Measurements from ENCODE around the gene TUBA4B.
"Not testable (repeated sequence)": the region's sequence is repeated elsewhere in the genome, so short reads cannot be mapped to it uniquely, and the experiment has no call there.

TUBA4B gene

GRCh38 chr2:219277703-219278654 is 24.9 kb downstream of the TUBA4B start:
- DNase-seq = peak; percentile 71 to 77 (median 76)

DNA sequence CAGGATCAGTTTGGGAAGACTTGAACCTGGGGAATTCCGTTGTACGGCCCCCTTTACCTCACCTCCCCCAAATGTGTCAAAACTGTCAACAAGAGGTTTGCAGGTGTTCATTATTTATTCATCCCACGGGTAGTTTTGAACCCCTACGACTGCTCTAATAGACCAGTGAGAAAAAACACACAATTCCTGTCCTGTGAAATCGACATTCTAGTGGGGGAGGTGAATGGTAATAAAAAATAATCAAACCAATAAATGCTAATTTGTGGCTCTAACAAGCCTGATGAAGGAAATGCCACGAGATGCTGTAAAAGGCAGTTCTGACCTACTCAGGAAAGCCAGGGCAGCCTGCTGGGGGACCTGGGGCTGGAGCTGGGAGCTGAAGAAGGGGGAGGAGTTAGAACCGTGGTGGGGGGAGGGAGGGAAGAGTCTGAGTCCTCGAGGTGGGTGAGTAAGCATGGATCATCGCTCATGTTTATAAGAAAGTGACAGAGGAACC is 25.7 kb downstream of the TUBA4B start:
- DNase-seq = no peak

DNA sequence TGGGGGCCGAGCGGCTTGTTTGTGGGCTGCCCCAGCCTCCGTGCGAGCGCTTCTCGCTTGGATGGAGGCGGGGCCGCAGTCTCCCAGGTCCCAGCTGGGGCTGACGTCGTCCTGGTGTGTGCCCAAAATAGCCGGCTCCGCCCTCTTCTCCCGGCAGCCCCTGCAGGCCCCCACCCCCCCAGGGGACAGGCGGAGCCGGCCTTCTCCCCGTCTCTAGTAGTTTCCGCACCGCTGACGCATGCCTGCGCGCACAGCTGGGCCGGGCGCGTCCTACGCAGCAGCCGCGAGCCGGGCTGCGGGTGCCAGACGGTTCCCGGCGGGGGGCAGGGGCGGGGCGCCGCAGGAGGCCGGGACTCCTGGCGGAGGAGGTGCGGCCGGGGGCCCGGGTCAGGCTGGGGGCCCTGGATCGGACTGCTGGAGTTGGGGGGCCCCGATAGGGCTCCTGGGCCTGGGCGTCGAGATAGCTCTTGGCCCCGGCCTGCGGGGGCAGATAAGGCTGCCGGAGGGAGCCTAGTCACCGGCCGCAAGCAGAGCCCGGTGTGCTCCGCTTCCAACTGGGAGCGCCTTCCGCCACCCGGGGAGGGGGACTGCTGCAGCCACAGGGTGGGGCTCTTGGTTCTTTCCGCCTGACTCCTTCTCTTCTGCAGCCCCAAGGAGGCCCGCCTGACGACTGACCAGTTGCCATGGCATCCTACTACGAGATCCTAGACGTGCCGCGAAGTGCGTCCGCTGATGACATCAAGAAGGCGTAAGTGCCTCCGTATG is 26.3 kb downstream of the TUBA4B start, which contains the start of gene DNAJB2:
Gene DNAJB2 (plus strand): TSS at position 216 of the 765 bp plus-strand sequence. CDS start 468 bp downstream, at position 684.
- peak; percentile 100 for DNase-seq

GRCh38 chr2:219279916-219280516 is 27.0 kb downstream of the TUBA4B start:
- no peak for DNase-seq

GRCh38 chr2:219280651-219281050 is 27.6 kb downstream of the TUBA4B start:
- DNase-seq = no peak

GRCh38 chr2:219281588-219281987 is 28.5 kb downstream of the TUBA4B start:
- no peak for DNase-seq

- DNase-seq = no peak
Measured at GRCh38 chr2:219282375-219282774, 29.3 kb downstream of the TUBA4B start.

GRCh38 chr2:219282943-219283581 is 30.0 kb downstream of the TUBA4B start:
- DNase-seq = no peak

GRCh38 chr2:219284501-219285372 is 31.7 kb downstream of the TUBA4B start:
- DNase-seq = no peak

- DNase-seq = no peak
Measured at GRCh38 chr2:219285373-219285735, 32.3 kb downstream of the TUBA4B start.

DNA sequence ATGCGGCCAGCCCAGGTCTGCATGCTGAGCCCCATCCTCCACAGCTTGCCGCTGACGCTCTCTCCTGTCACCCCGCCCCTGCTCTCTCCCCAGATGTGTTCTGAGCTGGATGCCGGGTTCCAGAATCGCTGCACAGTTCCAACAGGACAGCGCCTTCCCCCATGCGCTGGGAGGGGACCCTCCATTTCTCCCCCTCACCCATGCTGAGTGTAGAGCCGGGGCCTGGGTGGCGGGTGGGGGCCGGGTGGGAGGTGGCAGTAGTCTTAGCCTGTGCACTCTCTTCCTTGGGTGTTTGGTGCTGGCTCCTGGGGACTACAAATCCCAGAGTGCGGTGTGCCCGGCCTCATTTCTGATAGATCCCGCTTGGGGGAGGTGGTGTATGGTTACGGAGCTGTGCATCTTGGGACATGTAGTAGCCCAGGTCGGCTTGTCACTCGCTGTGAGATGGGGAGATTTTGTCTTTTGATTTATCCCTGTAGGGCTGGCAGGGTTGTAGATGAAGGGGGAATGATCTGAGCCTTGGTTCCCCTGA is 32.9 kb downstream of the TUBA4B start:
- no peak for DNase-seq

DNA sequence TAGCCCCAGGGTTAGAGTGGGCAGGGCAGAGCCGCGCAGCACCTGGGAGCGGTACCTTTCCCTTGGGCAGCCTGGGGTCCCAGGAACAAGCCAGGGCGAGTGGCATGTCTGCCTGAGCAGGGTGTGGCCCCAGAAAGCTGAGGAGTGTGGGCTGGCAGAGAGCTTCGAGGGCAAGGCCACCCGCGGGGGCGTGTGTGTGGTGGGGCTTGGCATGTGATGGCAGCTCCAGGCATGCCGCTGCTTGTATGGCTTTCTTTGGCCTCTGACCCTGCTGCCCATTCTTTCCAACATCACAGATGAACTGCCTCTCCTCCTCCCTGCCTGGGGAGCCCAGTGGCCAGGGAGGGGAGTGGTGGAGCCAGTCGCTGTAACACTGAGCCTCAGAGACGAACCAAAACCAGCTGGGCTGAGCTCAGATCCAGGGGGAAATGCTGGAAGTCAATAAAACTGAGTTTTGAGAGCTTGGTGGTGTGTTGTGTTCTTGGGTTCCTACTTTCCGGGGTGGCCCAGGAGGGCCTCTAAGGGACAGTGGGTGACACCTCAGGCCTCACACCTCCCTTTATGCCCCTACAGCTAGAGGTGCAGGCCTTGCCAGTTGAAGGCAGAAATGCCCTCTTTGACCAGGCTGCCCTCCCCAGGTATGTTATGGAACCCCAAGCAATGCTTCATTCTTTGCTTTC is 33.5 kb downstream of the TUBA4B start:
- no peak for DNase-seq

DNA sequence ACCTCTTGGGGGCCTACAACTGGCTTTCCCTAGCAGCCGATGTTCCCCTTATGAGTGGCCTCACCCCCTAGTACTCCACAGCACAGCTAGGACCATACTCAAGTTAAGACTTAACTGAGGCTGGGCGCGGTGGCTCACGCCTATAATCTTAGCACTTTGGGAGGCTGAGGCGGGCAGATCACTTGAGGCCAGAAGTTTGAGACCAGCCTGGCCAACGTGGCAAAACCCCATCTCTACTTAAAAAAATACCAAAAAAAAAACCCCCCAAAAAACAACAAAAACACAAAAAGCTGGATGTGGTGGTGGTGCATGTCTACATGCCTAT is 34.0 kb downstream of the TUBA4B start:
- not testable (repeated sequence) for DNase-seq

GRCh38 chr2:219287580-219288265 is 34.7 kb downstream of the TUBA4B start:
- no peak for DNase-seq

- no peak for DNase-seq
Measured at GRCh38 chr2:219289195-219289536, 36.1 kb downstream of the TUBA4B start.

- peak; percentile 31 to 47 (median 46) for DNase-seq
Measured at GRCh38 chr2:219289537-219290361, 36.7 kb downstream of the TUBA4B start.

GRCh38 chr2:219290381-219291171 is 37.5 kb downstream of the TUBA4B start:
- DNase-seq = no peak

- no peak for DNase-seq
Measured at GRCh38 chr2:219291394-219291793, 38.4 kb downstream of the TUBA4B start.

Data from suppressor macrophage treated with lipopolysaccharide for 1 hour (primary cell).